HUES6 (cell line): ENCODE results near the gene CARNS1.

Experiments used
- H3K27ac ChIP-seq: 2 replicates; pipeline ENCODE4 v1.7.0; 2013; ENCODE audit warnings: low read depth, mild to moderate bottlenecking, low read length, inconsistent platforms
- H3K27me3 ChIP-seq: 2 replicates; pipeline ENCODE4 v1.6.1; 2013; ENCODE audit warnings: low read length; ENCODE audit not compliant: control insufficient read depth, insufficient read depth
- H3K36me3 ChIP-seq: 2 replicates; pipeline ENCODE4 v1.6.1; 2013; ENCODE audit warnings: low read length; ENCODE audit not compliant: control insufficient read depth, insufficient read depth
- H3K4me1 ChIP-seq: 2 replicates; pipeline ENCODE4 v1.6.1; 2013; ENCODE audit warnings: low read length; ENCODE audit not compliant: control insufficient read depth, insufficient read depth
- H3K4me3 ChIP-seq: 2 replicates; pipeline ENCODE4 v1.5.1; 2013; ENCODE audit warnings: low read depth, low read length
- H3K9ac ChIP-seq: one replicate; pipeline ENCODE4 v1.6.1; 2013; ENCODE audit warnings: mild to moderate bottlenecking, low read length
- H3K9me3 ChIP-seq: 2 replicates; pipeline ENCODE4 v1.6.1; 2013; ENCODE audit warnings: low read depth, low read length; ENCODE audit not compliant: control insufficient read depth, insufficient read depth

Gene CARNS1

DNA sequence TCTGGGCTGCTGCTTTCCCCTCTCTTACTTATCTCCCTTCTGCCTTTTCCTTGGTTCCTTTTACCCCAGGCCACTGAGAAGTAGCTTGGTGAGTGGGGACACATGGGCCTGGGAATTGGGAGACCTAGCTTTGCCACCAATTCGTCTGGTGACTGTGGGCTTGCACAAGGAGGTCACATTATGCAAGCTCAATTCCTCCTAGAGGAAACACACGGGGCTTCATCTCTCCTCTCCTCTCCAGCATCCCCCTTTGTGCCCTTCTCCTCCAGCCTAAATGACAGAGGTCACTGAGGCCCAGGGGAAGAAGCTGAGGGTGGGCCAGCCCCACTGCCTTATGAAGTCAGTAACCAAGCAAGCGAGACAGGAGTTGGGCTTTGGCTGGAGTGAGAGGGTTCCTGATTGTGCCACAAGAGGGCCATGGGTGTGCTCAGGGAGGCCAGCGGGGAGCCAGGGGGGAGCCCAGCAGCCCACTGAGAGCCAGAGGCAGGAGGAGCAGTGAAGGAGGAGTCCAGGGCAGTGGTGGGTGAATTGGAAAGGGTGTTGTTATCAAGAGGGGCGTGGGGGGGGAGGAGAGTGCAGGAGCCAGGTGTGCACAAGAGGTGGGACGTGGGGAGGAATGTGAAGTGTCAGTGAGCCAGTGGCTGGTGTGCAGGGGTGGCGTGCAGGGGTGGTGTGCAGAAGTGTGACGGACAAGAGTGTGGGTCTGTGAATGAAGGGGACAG lies 44.1 kb upstream of the CARNS1 start:
- no peak overlapping the region for H3K9ac ChIP-seq
- H3K4me1 ChIP-seq = peaks cover 47% of the 10 kb centered on the region
- H3K36me3 ChIP-seq = no peaks in the 10 kb centered on the region
- no peaks in the 10 kb centered on the region for H3K9me3 ChIP-seq
- H3K27me3 ChIP-seq = peaks cover 22% of the 10 kb centered on the region
- no peak overlapping the region for H3K27ac ChIP-seq
- H3K4me3 ChIP-seq = peak overlapping the region; percentile 57

DNA sequence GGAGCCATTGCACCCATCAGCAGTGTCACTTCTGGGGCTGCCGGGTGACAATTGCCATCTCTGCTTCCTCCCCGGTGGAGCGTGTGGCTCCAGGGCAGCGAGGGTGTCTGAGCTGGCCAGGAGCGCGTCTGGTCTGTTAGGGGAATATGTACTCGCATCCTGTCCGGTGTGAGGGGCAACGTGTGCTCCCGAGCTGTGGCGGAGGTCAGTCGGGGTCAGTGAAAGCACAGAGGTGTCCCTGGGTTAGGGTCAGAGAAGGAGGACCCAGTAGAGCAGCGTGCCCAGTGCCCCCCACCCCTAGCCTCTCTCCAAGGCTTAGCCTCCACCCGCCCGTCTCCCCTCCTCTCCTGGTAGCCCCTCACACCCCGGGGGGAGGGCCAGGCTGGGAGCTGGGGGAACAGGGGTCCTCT lies 43.6 kb upstream of the CARNS1 start:
- Histone ChIP-seq H3K36me3 (no peaks in the 10 kb centered on the region), H3K9ac (peak overlapping the region; percentile 30), H3K4me3 (peak overlapping the region; percentile 57), H3K27me3 (peaks cover 28% of the 10 kb centered on the region), H3K27ac (no peak overlapping the region), H3K4me1 (peaks cover 49% of the 10 kb centered on the region), H3K9me3 (no peaks in the 10 kb centered on the region)

DNA sequence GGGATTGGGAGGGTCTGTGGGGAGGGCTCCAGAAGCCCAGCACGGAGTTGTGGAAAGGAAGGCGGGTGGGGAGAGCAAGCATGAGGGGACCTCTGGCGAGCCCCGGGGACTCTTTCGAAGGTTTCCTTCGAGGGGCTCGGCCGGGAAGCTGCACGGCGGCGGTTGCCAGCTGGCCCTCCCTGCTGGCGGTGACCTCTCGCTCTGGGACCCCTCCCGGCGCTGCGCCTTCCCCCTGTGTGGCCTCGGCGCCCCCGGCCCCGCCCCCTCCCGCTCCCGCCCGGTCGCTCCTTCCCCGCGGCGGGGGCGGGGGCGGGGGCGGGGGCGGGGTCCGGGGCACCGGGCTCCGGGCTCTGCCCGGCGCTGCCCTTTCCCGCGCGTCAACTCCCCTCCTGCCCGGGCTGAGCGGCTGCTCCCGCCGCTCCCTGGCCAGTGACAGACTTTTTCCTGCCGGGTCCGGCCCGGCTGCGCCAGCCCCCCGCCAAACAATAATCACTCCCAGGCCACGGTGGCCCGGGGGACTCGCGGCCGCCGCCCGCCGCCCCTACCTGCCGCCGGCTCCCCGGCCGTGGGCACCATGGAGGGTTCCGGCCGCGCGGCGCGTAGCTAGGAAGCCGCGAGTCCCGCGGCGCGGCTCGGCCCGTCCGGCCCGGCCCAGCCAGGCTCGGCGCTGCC lies 43.0 kb upstream of the CARNS1 start:
- no peaks in the 10 kb centered on the region for H3K9me3 ChIP-seq
- H3K27ac ChIP-seq = no peak overlapping the region

DNA sequence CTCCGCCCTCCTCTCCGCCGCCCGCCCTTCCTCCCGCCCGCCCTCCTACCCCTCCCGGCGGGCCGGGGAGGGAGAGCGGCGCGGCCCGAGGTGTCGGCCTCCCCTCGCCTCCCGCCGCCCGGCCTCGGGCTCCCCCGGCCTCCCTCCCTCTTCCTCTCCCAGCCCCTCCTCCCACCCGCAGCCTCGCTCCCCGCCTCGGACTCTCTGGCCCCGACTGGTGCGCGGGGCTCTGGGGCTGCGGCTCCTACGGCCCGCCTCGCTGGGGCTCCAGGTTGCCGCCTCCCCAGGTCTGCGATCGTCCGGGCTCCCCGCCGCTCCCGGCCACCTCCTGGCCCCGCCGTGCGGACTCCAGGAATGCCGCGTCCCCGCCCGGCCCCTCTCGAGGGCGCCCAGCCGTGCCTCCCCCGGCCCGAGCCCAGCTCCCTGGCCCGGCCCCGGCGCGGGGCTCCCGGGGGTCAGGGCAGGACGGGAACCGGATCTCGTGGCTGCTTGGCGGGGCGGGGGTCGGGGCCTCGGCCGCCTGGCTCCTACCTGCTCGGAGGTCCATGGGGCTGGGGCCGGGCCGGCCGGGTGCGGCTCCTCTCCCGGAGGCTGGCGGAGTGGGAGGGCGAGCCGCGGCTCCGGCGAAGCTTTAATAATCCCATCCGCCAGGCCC lies 42.4 kb upstream of the CARNS1 start, which contains the start of gene CLCF1:
Gene CLCF1, minus strand, starts transcription at position 606 of the 655 bp plus-strand sequence. Its CDS starts 59 bp downstream, at position 547.
- Histone ChIP-seq H3K9ac (peak within 1 kb of the TSS; percentile 80), H3K27ac (peak within 1 kb of the TSS; percentile 73; the same call in 1 of the 2 replicates), H3K9me3 (no peaks in the 10 kb centered on the region), H3K27me3 (peaks cover 36% of the 10 kb centered on the region), H3K36me3 (no peaks in the 10 kb centered on the region), H3K4me3 (peak within 1 kb of the TSS; percentile 58), H3K4me1 (peaks cover 50% of the 10 kb centered on the region)

More for the DNA sequence above, 43.0 kb upstream of the CARNS1 start:
- H3K27me3 ChIP-seq = peaks cover 33% of the 10 kb centered on the region
- peak overlapping the region; percentile 43 for H3K9ac ChIP-seq
- H3K4me1 ChIP-seq = peaks cover 50% of the 10 kb centered on the region
- H3K4me3 ChIP-seq = peak overlapping the region; percentile 58
- no peaks in the 10 kb centered on the region for H3K36me3 ChIP-seq

DNA sequence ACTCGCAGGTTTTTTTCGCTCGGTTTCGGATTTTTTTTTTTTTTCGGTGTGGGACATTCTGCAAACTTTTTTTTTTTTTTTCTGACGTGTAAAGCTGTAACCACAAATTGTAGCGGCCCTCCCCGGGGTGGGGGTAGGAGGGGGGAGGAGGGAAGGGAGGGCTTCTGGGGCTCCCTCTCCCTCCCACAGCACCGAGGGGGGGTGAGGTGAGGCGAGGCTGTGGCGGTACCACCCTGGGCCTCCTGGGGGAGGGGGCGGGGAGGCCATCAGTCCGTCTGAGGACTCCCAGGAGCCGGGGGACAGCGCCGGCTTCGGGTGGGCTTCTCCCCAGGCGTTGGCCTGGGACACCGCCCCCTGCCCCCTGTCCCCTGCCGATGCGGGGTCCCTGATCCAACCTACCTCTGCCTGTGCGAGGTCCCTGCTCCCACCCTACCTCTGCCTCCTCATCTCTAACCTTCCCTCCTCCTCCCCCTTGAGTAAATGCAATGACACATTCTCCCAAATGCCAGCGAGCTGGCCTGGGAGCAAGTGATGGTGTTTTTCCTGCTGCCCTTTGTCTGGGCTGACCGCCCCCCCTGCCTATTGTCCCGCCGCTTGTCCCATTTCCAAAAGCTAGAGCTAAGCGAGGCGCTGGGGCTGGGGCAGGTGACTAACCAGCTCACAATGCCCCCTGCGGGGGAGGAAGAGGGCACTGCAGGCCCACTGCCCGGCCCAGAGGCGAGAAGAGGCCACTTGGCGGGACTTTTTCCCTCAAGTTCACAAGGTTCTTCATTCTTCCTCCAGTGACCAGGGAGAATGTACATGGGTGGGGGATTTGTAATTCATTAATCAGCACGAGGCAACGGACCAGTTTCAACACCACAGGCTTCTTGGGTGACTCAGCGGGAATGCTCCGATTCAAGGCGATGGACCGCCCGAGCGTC lies 41.6 kb upstream of the CARNS1 start:
- H3K4me3 ChIP-seq = peak overlapping the region; percentile 58
- H3K9ac ChIP-seq = peak overlapping the region; percentile 80
- H3K9me3 ChIP-seq = no peaks in the 10 kb centered on the region
- H3K36me3 ChIP-seq = no peaks in the 10 kb centered on the region
- peaks cover 54% of the 10 kb centered on the region for H3K4me1 ChIP-seq
- peak overlapping the region; percentile 73; the same call in 1 of the 2 replicates for H3K27ac ChIP-seq
- peaks cover 36% of the 10 kb centered on the region for H3K27me3 ChIP-seq

DNA sequence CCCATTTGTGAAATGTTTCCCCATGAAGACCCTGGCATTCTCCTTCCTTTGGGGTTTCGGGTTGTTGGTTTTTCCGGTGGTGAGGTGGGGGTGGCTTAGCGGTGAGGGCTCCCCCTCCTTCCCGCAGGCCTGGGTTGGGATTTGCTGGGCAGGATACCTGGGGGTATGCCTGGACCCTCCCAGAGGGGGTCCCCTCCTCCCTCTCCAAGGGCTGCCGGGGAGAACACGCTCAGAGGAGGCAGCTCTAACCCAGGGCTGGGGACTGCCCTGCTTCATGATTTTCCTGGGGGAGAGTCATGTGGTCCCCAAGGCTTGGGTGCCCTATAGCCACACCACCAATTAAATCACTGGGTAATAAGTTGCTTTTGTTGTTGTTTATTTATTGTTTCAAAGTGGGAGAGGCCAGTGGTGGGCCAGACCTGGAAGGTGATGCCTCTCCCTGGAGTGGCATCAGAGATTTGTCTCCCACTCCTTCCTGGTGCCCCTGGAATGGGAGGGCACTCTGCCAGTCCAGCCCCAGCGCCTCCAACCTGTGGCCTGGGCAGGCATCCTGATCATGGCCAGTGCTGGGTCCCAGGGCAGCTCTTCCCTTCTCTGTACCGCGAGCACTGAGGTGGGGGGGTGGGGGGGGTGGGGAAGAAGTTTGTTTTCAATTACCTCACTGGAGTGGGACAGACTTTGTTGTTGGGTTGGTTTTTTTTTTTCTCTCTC lies 40.8 kb upstream of the CARNS1 start:
- peak overlapping the region; percentile 58 for H3K4me3 ChIP-seq
- H3K27ac ChIP-seq = peak overlapping the region; percentile 73; the same call in 1 of the 2 replicates
- H3K9ac ChIP-seq = peak overlapping the region; percentile 80
- peaks cover 30% of the 10 kb centered on the region for H3K27me3 ChIP-seq
- H3K4me1 ChIP-seq = peaks cover 60% of the 10 kb centered on the region
- no peaks in the 10 kb centered on the region for H3K9me3 ChIP-seq
- no peaks in the 10 kb centered on the region for H3K36me3 ChIP-seq

DNA sequence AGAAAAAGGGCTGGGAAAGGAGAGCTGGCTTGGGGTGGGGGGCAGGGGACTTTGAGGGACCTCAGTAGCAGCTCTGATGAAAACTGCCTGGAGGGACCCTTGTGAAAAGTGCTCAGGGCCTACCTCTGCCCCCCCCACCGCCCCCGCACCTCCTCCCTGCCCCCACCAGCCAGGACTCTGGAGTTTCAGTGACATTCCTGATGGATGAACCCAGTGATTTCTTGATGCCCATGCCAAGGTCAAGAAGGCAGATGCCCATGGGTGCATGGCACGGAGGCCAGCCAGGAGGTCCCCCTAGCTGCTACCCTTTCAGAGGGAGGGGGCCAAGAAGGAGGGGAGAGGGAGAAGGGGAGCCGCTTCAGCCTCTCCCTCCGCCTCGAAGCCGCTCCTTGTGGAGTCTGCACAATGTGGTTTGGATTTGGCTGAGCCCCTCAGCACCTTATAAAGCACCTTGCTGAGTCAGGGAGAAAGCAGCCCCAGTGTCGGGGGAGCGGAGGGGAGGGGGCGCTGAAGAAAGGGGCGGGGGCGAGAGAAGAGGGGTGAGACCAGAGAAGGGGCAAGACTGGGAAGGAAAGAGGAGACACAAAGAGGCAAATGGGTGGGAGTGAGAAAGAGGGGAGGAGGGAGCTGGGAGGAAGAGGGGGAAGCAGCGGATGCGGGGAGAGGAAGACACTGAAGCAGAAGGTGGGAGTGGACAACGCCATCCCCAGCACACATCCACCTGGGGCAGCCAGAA lies 40.0 kb upstream of the CARNS1 start:
- peak overlapping the region; percentile 50 for H3K9ac ChIP-seq
- peaks cover 56% of the 10 kb centered on the region for H3K4me1 ChIP-seq
- peak overlapping the region; percentile 53 for H3K4me3 ChIP-seq
- H3K27ac ChIP-seq = no peak overlapping the region
- H3K27me3 ChIP-seq = peaks cover 27% of the 10 kb centered on the region
- no peaks in the 10 kb centered on the region for H3K36me3 ChIP-seq
- H3K9me3 ChIP-seq = no peaks in the 10 kb centered on the region

DNA sequence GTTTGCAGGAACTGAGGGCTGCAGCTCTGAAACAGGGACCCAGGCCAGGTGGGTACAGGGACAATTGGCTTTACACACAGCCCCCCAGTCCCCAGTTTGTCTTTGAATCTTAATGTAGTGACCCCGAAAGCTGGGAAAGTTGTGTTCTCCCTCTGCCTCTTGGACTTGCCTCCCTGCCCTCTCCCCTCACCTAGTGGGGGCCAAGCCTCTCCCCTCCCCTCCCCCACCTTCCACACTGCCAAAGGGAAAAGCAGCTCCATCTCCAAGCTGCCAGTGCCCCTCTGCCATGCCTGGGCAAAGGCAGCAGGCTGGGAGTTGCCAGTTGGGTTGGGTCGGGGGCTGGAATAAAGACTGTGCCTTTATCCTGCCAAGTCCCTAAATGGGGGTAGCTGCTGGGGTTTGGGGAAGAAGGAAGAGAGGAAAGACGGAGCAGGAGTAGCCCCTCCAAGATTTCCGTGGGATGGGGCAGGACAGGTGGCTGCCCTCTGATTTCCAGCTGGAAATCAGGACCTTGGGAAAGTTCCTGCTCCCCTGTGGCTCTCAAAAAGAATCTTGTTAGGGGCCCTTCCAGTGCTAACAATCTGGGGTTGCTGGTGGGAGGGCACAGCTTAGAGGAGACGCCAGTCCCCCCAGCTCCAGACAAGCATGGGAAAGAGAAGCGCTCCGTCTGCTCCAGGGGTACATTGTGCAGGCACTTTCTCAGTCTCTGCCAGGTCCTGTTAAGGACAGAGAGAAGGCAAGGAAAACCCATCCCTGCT lies 39.2 kb upstream of the CARNS1 start:
- no peaks in the 10 kb centered on the region for H3K36me3 ChIP-seq
- peaks cover 27% of the 10 kb centered on the region for H3K27me3 ChIP-seq
- peak overlapping the region; percentile 53 for H3K4me3 ChIP-seq
- H3K4me1 ChIP-seq = peaks cover 48% of the 10 kb centered on the region
- no peak overlapping the region for H3K27ac ChIP-seq
- no peaks in the 10 kb centered on the region for H3K9me3 ChIP-seq
- H3K9ac ChIP-seq = peak overlapping the region; percentile 11
